GM21529 (cell line): ENCODE measurements around the gene KIZ.
"Not testable (repeated sequence)": the region's sequence is repeated elsewhere in the genome, so short reads cannot be mapped to it uniquely, and the experiment has no call there.

Experiments
- ATAC-seq: cut with Tn5 transposase; IDR thresholded peaks from one replicate; pipeline ENCODE4 v1.9.1; 2021; ENCODE audit not compliant: unreplicated experiment

Gene KIZ

GRCh38 chr20:21224217-21224616 lies 98.3 kb downstream of the KIZ start:
- ATAC-seq: no peak

GRCh38 chr20:21225215-21225947 lies 99.5 kb downstream of the KIZ start:
- no peak for ATAC-seq

GRCh38 chr20:21228511-21228910 lies 102.6 kb downstream of the KIZ start:
- peak; percentile 90 for ATAC-seq

- ATAC-seq: no peak
Measured at GRCh38 chr20:21229163-21229562, 103.3 kb downstream of the KIZ start.

- no peak for ATAC-seq
Measured at GRCh38 chr20:21230220-21230619, 104.3 kb downstream of the KIZ start.

- no peak for ATAC-seq
Measured at GRCh38 chr20:21230686-21231085, 104.8 kb downstream of the KIZ start.

GRCh38 chr20:21232546-21233280 lies 106.8 kb downstream of the KIZ start:
- no peak for ATAC-seq

- ATAC-seq: no peak
Measured at GRCh38 chr20:21234324-21234723, 108.4 kb downstream of the KIZ start.

- ATAC-seq: no peak
Measured at GRCh38 chr20:21234806-21235483, 109.1 kb downstream of the KIZ start.

GRCh38 chr20:21235484-21236445 lies 109.9 kb downstream of the KIZ start:
- ATAC-seq: peak; percentile 49

GRCh38 chr20:21237956-21238799 lies 112.3 kb downstream of the KIZ start:
- ATAC-seq: no peak

GRCh38 chr20:21238818-21239536 lies 113.1 kb downstream of the KIZ start:
- ATAC-seq: no peak

- no peak for ATAC-seq
Measured at GRCh38 chr20:21240394-21240793, 114.5 kb downstream of the KIZ start.

- ATAC-seq: no peak
Measured at GRCh38 chr20:21241406-21241805, 115.5 kb downstream of the KIZ start.

- ATAC-seq: no peak
Measured at GRCh38 chr20:21243811-21244210, 117.9 kb downstream of the KIZ start.

GRCh38 chr20:21244808-21245207 lies 118.9 kb downstream of the KIZ start:
- no peak for ATAC-seq

- ATAC-seq: no peak
Measured at GRCh38 chr20:21246161-21246560, 120.3 kb downstream of the KIZ start.

GRCh38 chr20:21247603-21248095 lies 121.8 kb downstream of the KIZ start:
- not testable (repeated sequence) for ATAC-seq

- no peak for ATAC-seq
Measured at GRCh38 chr20:21251278-21251677, 125.4 kb downstream of the KIZ start.
